H9 (cell line): Measurements from ENCODE around the gene FAM81A. TPM values are rescaled to one million over a fixed set of nuclear protein-coding genes. Genes with fewer than 3 reads are reported as not detected.
A peak's percentile ranks its signal among the peaks of the same experiment; 100 is the strongest.

Experiments
- DNase-seq: peaks from one replicate; pipeline ENCODE4 v3.0.0-alpha.2; 2017
- H2AFZ ChIP-seq: one replicate; pipeline ENCODE4 v1.6.1; 2013; ENCODE audit warnings: mild to moderate bottlenecking, low read length, control low read depth, moderate library complexity
- H2AK5ac ChIP-seq: 2 replicates; pipeline ENCODE4 v1.6.1; 2013; ENCODE audit warnings: low read length, control low read depth, mixed read lengths; ENCODE audit not compliant: insufficient read length
- H2BK120ac ChIP-seq: one replicate; pipeline ENCODE4 v1.6.1; 2013; ENCODE audit warnings: low read depth, mild to moderate bottlenecking, low read length, control low read depth, inconsistent platforms; ENCODE audit not compliant: poor library complexity, severe bottlenecking
- H2BK12ac ChIP-seq: 2 replicates; pipeline ENCODE4 v1.6.1; 2013; ENCODE audit warnings: low read length, control low read depth, mixed read lengths, low read depth; ENCODE audit not compliant: insufficient read length
- H2BK15ac ChIP-seq: 2 replicates; pipeline ENCODE4 v1.6.1; 2013; ENCODE audit warnings: low read depth, low read length, control low read depth
- H2BK20ac ChIP-seq: one replicate; pipeline ENCODE4 v1.6.1; 2013; ENCODE audit warnings: low read depth, mild to moderate bottlenecking, low read length, control low read depth, inconsistent platforms; ENCODE audit not compliant: poor library complexity, severe bottlenecking
- H2BK5ac ChIP-seq: 2 replicates; pipeline ENCODE4 v1.6.1; 2013; ENCODE audit warnings: low read length, control low read depth, mixed read lengths; ENCODE audit not compliant: insufficient read length
- H3K14ac ChIP-seq: 2 replicates; pipeline ENCODE4 v1.6.1; 2013; ENCODE audit warnings: low read length, control low read depth; ENCODE audit not compliant: insufficient read depth
- H3K18ac ChIP-seq: 2 replicates; pipeline ENCODE4 v1.6.1; 2013; ENCODE audit warnings: low read depth, mild to moderate bottlenecking, mixed read lengths, low read length, control low read depth; ENCODE audit not compliant: insufficient read length
- H3K23ac ChIP-seq: 2 replicates; pipeline ENCODE4 v1.6.1; 2013; ENCODE audit warnings: low read length, control low read depth, mixed read lengths, low read depth; ENCODE audit not compliant: insufficient read length
- H3K23me2 ChIP-seq: 2 replicates; pipeline ENCODE4 v1.6.1; 2013; ENCODE audit warnings: low read depth, mild to moderate bottlenecking, mixed read lengths, low read length, control low read depth; ENCODE audit not compliant: insufficient read length, poor library complexity, severe bottlenecking
- H3K27ac ChIP-seq: 2 replicates; pipeline ENCODE4 v1.5.1; 2013; ENCODE audit warnings: low read length, control low read depth, mixed read lengths, low read depth; ENCODE audit not compliant: insufficient read length
- H3K27me3 ChIP-seq: 2 replicates; pipeline ENCODE4 v1.6.1; 2013; ENCODE audit warnings: low read length, control low read depth, inconsistent platforms; ENCODE audit not compliant: insufficient read depth
- H3K4ac ChIP-seq: 2 replicates; pipeline ENCODE4 v1.6.1; 2013; ENCODE audit warnings: low read depth, mild to moderate bottlenecking, control low read depth, inconsistent platforms, low read length, moderate library complexity
- H3K4me1 ChIP-seq: 2 replicates; pipeline ENCODE4 v1.6.1; 2013; ENCODE audit warnings: low read length, control low read depth, inconsistent platforms; ENCODE audit not compliant: insufficient read depth
- H3K4me2 ChIP-seq: 2 replicates; pipeline ENCODE4 v1.6.1; 2013; ENCODE audit warnings: low read length, control low read depth, mixed read lengths; ENCODE audit not compliant: insufficient read length, insufficient read depth
- H3K56ac ChIP-seq: 2 replicates; pipeline ENCODE4 v1.6.1; 2013; ENCODE audit warnings: low read depth, mild to moderate bottlenecking, mixed read lengths, low read length, control low read depth; ENCODE audit not compliant: insufficient read length
- H3K79me1 ChIP-seq: 2 replicates; pipeline ENCODE4 v1.6.1; 2013; ENCODE audit warnings: low read depth, mild to moderate bottlenecking, moderate library complexity, low read length, control low read depth, inconsistent platforms; ENCODE audit not compliant: insufficient read depth, poor library complexity, severe bottlenecking
- H3K79me2 ChIP-seq: 2 replicates; pipeline ENCODE4 v1.6.1; 2013; ENCODE audit warnings: low read length, control low read depth, inconsistent platforms; ENCODE audit not compliant: insufficient read depth
- H3K9ac ChIP-seq: 2 replicates; pipeline ENCODE4 v1.6.1; 2013; ENCODE audit warnings: low read length, control low read depth, mixed read lengths; ENCODE audit not compliant: insufficient read length; ENCODE audit errors: extremely low read depth
- H3K9me3 ChIP-seq: one replicate; pipeline ENCODE4 v1.6.1; 2013; ENCODE audit warnings: low read depth, low read length, inconsistent platforms; ENCODE audit not compliant: control insufficient read depth
- H3T11ph ChIP-seq: one replicate; pipeline ENCODE4 v1.6.1; 2013; ENCODE audit warnings: mild to moderate bottlenecking, low read length, control low read depth, inconsistent platforms
- H4K20me1 ChIP-seq: one replicate; pipeline ENCODE4 v1.6.1; 2013; ENCODE audit not compliant: control insufficient read depth, insufficient read length, insufficient read depth
- H4K5ac ChIP-seq: 2 replicates; pipeline ENCODE4 v1.6.1; 2013; ENCODE audit warnings: low read depth, mild to moderate bottlenecking, mixed read lengths, low read length, control low read depth; ENCODE audit not compliant: insufficient read length
- H4K8ac ChIP-seq: replicated peaks from 2 replicates; pipeline ENCODE4 v1.6.1; 2013; ENCODE audit warnings: low read length, control low read depth, mixed read lengths, low read depth; ENCODE audit not compliant: insufficient read length
- H4K91ac ChIP-seq: 2 replicates; pipeline ENCODE4 v1.6.1; 2013; ENCODE audit warnings: low read depth, mild to moderate bottlenecking, moderate library complexity, mixed read lengths, low read length, control low read depth; ENCODE audit not compliant: insufficient read length
- H3K27ac Mint-ChIP-seq, 3 experiments: 2 replicates in 2 of 3; 3 replicates in 1 of 3; pipeline ENCODE4 v1.8.0; 2020 to 2021; ENCODE audit warnings: mixed read lengths in 3 of 3, mild to moderate bottlenecking in 1 of 3, moderate library complexity in 1 of 3
- H3K27me3 Mint-ChIP-seq: 2 replicates; pipeline ENCODE4 v1.8.0; 2021; ENCODE audit warnings: low read depth, mild to moderate bottlenecking, moderate library complexity, mixed read lengths
- H3K36me3 Mint-ChIP-seq, 3 experiments: 2 replicates in 2 of 3; 3 replicates in 1 of 3; pipeline ENCODE4 v1.8.0; 2020 to 2021; ENCODE audit warnings: low read depth in 3 of 3, mixed read lengths in 3 of 3; ENCODE audit not compliant: insufficient read depth in 1 of 3
- H3K4me1 Mint-ChIP-seq, 2 experiments: 2 replicates each; pipeline ENCODE4 v1.8.0; 2020; ENCODE audit warnings: mixed read lengths in 2 of 2
- H3K4me3 Mint-ChIP-seq, 2 experiments: 2 replicates in 1 of 2; 3 replicates in 1 of 2; pipeline ENCODE4 v1.8.0; 2020 to 2021; ENCODE audit warnings: mild to moderate bottlenecking in 2 of 2, mixed read lengths in 2 of 2, moderate library complexity in 1 of 2
- H3K9me3 Mint-ChIP-seq, 2 experiments: 2 replicates in 1 of 2; 3 replicates in 1 of 2; pipeline ENCODE4 v1.8.0; 2020; ENCODE audit warnings: mild to moderate bottlenecking in 2 of 2, mixed read lengths in 2 of 2, moderate library complexity in 1 of 2
- CTCF ChIP-seq: fragments of 200-600 bp; sonication (generic); conservative IDR thresholded peaks from 3 replicates; pipeline ENCODE4 v1.8.0; 2021; ENCODE audit warnings: antibody characterized with exemption, mild to moderate bottlenecking
- WGBS: extraction: QIAGEN DNeasy Blood & Tissue Kit; methylation state at CpG from one replicate; pipeline ENCODE4 v1.1.7; 2013; ENCODE audit warnings: missing lambda C conversion rate, low lambda C conversion rate, mixed read lengths; ENCODE audit not compliant: insufficient read length; ENCODE audit errors: extremely low coverage; 5-methylcytosine and 5-hydroxymethylcytosine counted together
- total RNA-seq: library from RNA; stranded (reverse); gene quantifications from 2 replicates; pipeline ENCODE4 v1.2.1, GENCODE V29; 2021

The FAM81A gene
- total RNA-seq, 1 experiment from 2014 or later = 1.7 TPM

GRCh38 chr15:59569477-59569876 lies 131.5 kb downstream of the FAM81A start:
- no CpG with 5 or more reads among the region's 8 CpGs for WGBS

More at GRCh38 chr15:59569477-59569876, 131.5 kb downstream of the FAM81A start:
- Mint-ChIP-seq H3K4me3 (no peak overlapping the region), H3K36me3 (no peaks in the 10 kb centered on the region; a peak in 1 of 7 replicates), H3K27me3 (peaks cover 1% of the 10 kb centered on the region; the same call in 1 of the 2 replicates), H3K9me3 (peaks cover 7 to 9% of the 10 kb centered on the region in 2 experiments), H3K4me1 (peaks cover 5 to 6% of the 10 kb centered on the region in 2 experiments), H3K27ac (peak overlapping the region in 1 of 3 experiments; percentile 20; a peak in 1 of 7 replicates)
- Histone ChIP-seq H3K4me1 (no peaks in the 10 kb centered on the region), H3K27me3 (no peaks in the 10 kb centered on the region), H3K56ac (no peak overlapping the region), H3K9ac (no peak overlapping the region), H3T11ph (no peak overlapping the region), H3K4ac (no peak overlapping the region), H3K9me3 (no peaks in the 10 kb centered on the region), H2AK5ac (no peak overlapping the region), H3K18ac (no peak overlapping the region), H2BK120ac (no peak overlapping the region), H3K79me2 (no peaks in the 10 kb centered on the region), H2AFZ (no peak overlapping the region), H2BK5ac (no peak overlapping the region), H3K23ac (no peak overlapping the region), H2BK12ac (no peak overlapping the region), H4K8ac (no peak overlapping the region), H3K4me2 (no peak overlapping the region), H4K20me1 (no peaks in the 10 kb centered on the region), H2BK15ac (no peak overlapping the region), H3K79me1 (no peaks in the 10 kb centered on the region), H2BK20ac (no peak overlapping the region), H3K14ac (no peak overlapping the region), H3K23me2 (no peaks in the 10 kb centered on the region), H4K5ac (no peak overlapping the region), H4K91ac (no peak overlapping the region), H3K27ac (no peak overlapping the region)
- no peak for DNase-seq
- no peak for TF ChIP-seq CTCF
